WI38 (cell line): ENCODE data around the gene NXPH4.

Experiments used
- H3K4me3 ChIP-seq: 2 replicates; pipeline ENCODE4 v1.5.1; 2011; ENCODE audit warnings: low read depth, mild to moderate bottlenecking, control low read depth, low read length
- TF ChIP-seq, protein P1 (sequence below): IDR thresholded peaks from 2 replicates; pipeline ENCODE4 v1.5.1; 2012; ENCODE audit warnings: low read depth, mild to moderate bottlenecking, control low read depth, low read length

The NXPH4 gene

DNA sequence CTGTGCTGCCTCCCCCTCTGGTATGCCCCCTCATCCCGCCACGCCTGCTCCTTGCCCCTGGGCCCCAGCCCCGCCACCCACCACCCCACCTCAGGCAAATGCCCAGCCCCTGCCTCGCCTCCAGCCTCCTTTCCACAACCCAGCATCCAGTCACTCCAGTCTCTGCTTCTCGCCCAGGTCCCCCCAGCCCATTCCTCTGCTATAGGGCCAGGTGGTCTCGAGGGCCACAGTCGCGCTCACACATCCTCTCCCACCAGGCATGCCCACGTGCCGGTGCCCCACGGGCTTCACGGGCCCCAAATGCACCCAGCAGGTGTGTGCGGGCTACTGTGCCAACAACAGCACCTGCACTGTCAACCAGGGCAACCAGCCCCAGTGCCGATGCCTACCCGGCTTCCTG is 6.1 kb upstream of the NXPH4 start:
- H3K4me3 ChIP-seq: no peak overlapping the region
- TF ChIP-seq, protein P1, sequence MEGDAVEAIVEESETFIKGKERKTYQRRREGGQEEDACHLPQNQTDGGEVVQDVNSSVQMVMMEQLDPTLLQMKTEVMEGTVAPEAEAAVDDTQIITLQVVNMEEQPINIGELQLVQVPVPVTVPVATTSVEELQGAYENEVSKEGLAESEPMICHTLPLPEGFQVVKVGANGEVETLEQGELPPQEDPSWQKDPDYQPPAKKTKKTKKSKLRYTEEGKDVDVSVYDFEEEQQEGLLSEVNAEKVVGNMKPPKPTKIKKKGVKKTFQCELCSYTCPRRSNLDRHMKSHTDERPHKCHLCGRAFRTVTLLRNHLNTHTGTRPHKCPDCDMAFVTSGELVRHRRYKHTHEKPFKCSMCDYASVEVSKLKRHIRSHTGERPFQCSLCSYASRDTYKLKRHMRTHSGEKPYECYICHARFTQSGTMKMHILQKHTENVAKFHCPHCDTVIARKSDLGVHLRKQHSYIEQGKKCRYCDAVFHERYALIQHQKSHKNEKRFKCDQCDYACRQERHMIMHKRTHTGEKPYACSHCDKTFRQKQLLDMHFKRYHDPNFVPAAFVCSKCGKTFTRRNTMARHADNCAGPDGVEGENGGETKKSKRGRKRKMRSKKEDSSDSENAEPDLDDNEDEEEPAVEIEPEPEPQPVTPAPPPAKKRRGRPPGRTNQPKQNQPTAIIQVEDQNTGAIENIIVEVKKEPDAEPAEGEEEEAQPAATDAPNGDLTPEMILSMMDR: no peak

DNA sequence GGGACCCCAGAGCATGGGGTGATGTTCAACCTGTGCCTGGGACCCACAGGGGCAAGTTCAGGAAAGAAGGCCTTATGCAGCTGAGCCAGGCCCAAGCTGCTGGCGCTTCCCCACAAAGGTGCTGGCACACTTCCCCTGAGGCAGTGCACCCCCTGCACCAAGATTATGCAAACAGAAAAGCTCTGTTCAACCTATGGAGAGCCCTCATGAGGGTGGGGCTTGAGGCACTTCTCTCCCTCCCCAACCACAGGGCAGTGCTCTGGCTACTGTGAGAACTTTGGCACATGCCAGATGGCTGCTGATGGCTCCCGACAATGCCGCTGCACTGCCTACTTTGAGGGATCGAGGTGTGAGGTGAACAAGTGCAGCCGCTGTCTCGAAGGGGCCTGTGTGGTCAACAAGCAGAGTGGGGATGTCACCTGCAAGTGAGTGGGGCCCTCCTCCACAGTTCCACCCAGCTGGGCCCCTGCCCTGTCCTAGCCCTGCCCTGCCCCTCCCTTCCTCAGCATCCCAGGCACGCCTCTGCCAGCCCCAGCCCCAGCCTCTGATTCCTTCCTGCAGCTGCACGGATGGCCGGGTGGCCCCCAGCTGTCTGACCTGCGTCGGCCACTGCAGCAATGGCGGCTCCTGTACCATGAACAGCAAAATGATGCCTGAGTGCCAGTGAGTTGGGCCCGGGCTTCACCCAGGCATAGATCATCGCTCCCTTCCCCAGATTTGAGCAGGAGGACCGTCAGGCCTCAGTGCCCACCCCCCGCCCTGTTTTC is 5.5 kb upstream of the NXPH4 start:
- TF ChIP-seq, protein P1: no peak
- no peak overlapping the region for H3K4me3 ChIP-seq

DNA sequence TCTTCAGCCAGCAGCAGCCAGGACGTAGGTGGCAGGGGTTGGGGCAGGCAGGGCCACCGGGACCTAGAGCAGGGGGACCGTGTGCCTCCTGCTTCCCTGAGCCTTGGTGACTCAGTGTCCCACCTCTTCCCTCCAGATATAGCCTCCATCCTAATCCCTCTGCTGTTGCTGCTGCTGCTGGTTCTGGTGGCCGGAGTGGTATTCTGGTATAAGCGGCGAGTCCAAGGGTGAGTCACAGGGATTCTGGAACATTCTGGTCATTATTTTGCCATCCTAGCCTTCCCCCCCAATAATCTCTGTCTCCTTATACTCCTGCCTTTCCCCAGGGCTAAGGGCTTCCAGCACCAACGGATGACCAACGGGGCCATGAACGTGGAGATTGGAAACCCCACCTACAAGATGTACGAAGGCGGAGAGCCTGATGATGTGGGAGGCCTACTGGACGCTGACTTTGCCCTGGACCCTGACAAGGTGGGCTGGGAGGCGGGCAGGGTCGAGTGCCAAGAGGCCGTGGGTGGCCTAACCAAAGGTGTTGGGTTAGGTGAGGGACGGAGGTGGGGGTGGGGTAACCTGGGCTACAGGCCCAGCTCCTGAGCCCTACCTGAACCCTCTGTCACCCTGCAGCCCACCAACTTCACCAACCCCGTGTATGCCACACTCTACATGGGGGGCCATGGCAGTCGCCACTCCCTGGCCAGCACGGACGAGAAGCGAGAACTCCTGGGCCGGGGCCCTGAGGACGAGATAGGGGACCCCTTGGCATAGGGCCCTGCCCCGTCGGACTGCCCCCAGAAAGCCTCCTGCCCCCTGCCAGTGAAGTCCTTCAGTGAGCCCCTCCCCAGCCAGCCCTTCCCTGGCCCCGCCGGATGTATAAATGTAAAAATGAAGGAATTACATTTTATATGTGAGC is 4.5 kb upstream of the NXPH4 start:
- H3K4me3 ChIP-seq: no peak overlapping the region
- TF ChIP-seq, protein P1: no peak

DNA sequence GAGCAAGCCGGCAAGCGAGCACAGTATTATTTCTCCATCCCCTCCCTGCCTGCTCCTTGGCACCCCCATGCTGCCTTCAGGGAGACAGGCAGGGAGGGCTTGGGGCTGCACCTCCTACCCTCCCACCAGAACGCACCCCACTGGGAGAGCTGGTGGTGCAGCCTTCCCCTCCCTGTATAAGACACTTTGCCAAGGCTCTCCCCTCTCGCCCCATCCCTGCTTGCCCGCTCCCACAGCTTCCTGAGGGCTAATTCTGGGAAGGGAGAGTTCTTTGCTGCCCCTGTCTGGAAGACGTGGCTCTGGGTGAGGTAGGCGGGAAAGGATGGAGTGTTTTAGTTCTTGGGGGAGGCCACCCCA is 3.9 kb upstream of the NXPH4 start:
- no peak overlapping the region for H3K4me3 ChIP-seq
- TF ChIP-seq, protein P1: no peak

DNA sequence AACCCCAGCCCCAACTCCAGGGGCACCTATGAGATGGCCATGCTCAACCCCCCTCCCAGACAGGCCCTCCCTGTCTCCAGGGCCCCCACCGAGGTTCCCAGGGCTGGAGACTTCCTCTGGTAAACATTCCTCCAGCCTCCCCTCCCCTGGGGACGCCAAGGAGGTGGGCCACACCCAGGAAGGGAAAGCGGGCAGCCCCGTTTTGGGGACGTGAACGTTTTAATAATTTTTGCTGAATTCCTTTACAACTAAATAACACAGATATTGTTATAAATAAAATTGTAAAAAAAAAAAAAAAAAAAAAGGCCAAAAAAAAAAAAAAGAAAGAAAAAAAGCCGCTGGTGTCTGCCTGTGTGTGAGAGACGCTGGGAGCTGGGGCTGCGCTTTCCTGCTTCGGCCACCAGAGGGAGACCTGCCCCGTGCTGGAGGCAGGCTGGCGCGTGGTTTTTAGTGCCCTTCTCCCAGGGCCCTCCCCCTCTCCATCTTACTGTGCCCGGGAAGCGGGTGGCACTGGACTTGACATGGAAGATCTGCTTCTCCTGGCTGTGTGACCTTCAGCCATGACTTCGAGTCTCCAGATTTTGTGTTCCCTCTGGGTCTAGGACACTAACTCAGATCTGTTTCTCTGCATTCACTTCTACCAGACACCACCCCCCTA is 3.4 kb upstream of the NXPH4 start:
- TF ChIP-seq, protein P1: peak; percentile 97
- H3K4me3 ChIP-seq: no peak overlapping the region

DNA sequence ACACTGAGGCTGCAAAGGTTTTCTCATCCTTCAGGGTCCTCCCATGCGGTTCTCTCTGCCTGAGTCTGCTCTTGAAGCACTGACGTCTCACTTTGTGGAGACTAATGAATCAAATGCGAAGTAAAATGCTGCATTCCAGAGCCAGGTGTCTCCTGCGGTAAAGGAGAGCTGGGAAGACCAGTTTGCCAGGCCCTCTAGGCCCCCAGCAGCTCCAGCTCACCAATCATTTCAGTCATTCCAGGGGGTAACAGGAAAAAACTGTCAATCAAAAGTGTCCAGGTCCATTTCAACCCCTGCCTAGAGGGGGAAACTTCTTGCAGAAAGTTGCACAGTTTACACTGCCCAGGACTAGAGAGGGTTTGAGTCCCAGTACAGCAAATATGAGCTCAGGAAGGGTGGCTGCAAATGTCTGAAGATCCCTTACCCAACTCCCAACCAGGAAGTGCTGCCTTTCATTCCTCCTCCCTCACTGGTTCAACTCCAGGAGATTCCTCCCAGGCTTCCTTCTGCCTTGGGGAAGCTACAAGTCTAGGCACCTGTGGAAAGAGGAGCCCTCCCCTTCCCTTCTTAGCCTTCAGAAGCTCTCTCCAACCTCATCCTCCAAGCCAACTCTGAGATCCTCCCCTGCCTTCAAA is 2.7 kb upstream of the NXPH4 start:
- TF ChIP-seq, protein P1: no peak
- H3K4me3 ChIP-seq: no peak overlapping the region
